DOHH2 (cell line): ENCODE data around the gene HIKESHI.

Experiments
- CTCF ChIP-seq: fragments of 200-600 bp; sonication (generic); IDR thresholded peaks from one replicate; pipeline ENCODE4 v1.5.1; 2014; ENCODE audit warnings: antibody characterized with exemption, mild to moderate bottlenecking, low read depth, low read length; ENCODE audit not compliant: poor library complexity, severe bottlenecking
- EZH2phosphoT487 ChIP-seq: fragments of 200-600 bp; sonication (generic); IDR thresholded peaks from 2 replicates; pipeline ENCODE4 v1.6.1; 2017; ENCODE audit warnings: borderline replicate concordance, mild to moderate bottlenecking, antibody characterized with exemption, low read length, moderate library complexity, mixed read lengths

GRCh38 chr11:86377972-86378371, 75.9 kb downstream of the HIKESHI start:
- no peak for TF ChIP-seq CTCF
- TF ChIP-seq EZH2phosphoT487: no peak
